HG03342 (cell line): ENCODE measurements around the gene ADGRG1.
"Not testable (repeated sequence)": the region's sequence is repeated elsewhere in the genome, so short reads cannot be mapped to it uniquely, and the experiment has no call there.

Experiments used
- ATAC-seq: cut with Tn5 transposase; IDR thresholded peaks from one replicate; pipeline ENCODE4 v1.9.1; 2021; ENCODE audit warnings: mild to moderate bottlenecking, moderate library complexity; ENCODE audit not compliant: unreplicated experiment

Gene ADGRG1

GRCh38 chr16:57695680-57696069, 67.2 kb downstream of the ADGRG1 start:
- ATAC-seq: no peak

- ATAC-seq: no peak
Measured at GRCh38 chr16:57696240-57696639, 67.8 kb downstream of the ADGRG1 start.

GRCh38 chr16:57697896-57698537, 69.6 kb downstream of the ADGRG1 start:
- no peak for ATAC-seq

DNA sequence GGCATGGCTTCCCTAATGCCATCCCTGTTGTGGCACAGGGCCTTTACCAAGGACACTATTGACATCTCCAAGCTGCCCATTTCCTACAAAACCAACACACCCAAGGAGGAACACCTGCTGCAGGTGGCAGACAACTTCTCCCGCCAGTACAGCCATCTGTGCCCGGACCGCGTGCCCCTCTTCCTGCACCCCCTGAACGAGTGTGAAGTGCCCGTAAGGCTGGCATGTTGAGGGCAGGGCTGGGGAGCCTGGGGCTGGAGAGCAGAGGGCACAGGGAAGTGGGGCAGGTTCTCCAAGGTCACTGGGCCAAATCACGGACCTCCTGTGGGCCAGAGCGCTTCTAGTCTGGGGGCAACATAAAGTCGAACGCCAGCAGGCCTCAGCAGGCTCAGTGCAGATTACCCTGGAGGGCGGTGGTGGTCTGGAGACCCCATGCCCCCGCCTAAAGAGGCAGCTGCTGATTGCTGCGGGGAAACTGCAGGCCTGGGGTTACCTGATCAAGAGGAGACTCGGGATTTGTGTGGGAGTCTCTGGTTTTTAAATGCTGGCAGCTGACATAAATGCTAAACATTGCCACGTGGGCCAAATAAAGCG, 70.5 kb downstream of the ADGRG1 start:
- ATAC-seq: no peak

- no peak for ATAC-seq
Measured at GRCh38 chr16:57699481-57699880, 71.1 kb downstream of the ADGRG1 start.

GRCh38 chr16:57699899-57700298, 71.5 kb downstream of the ADGRG1 start:
- no peak for ATAC-seq

- ATAC-seq: no peak
Measured at GRCh38 chr16:57700781-57701551, 72.5 kb downstream of the ADGRG1 start.

GRCh38 chr16:57701759-57702371, 73.4 kb downstream of the ADGRG1 start:
- no peak for ATAC-seq

GRCh38 chr16:57703416-57704010, 75.1 kb downstream of the ADGRG1 start:
- ATAC-seq: no peak

GRCh38 chr16:57704011-57704904, 75.8 kb downstream of the ADGRG1 start:
- no peak for ATAC-seq

DNA sequence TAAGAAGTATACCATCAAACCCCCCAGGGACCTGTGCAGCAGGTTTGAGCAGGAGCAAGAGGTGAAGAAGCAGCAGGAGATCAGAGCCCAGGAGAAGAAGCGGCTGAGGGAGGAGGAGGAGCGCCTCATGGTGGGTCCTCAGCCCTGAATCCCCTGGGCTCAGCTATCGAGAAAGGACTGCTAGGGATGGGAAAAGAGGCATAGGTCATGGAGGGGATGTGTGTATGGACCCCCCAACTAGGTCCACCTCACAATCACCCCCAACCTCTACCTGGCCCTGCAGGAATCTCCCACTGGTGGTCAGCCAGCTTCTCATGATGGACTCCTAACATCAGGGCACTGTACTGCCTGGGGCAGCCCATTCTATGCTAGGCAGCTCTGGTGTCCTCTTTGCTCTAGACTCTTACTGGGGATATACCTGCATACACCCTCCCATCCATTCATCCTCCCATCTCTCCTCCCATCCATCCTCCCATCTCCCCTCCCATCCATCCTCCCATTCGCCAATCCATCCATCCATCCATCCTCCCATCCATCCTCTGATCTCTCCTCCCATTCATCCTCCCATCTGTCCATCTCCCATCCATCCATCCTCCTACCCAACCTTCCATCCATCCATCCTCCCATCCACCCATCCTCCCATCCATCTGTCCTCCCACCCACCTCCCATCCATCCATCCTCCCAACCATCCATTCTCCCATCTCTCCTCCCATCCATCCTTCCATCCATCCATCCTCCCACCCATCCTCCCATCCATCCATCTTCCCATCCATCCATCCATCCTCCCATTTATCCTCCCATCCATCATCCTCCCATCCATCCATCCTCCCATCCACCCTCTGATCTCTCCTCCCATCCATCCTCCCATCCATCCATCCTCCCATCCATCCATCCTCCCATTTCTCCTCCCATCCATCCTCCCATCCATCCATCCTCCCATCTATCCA, 76.7 kb downstream of the ADGRG1 start:
- no peak for ATAC-seq

GRCh38 chr16:57706717-57707116, 78.3 kb downstream of the ADGRG1 start:
- ATAC-seq: no peak

GRCh38 chr16:57707331-57707730, 78.9 kb downstream of the ADGRG1 start:
- ATAC-seq: no peak

DNA sequence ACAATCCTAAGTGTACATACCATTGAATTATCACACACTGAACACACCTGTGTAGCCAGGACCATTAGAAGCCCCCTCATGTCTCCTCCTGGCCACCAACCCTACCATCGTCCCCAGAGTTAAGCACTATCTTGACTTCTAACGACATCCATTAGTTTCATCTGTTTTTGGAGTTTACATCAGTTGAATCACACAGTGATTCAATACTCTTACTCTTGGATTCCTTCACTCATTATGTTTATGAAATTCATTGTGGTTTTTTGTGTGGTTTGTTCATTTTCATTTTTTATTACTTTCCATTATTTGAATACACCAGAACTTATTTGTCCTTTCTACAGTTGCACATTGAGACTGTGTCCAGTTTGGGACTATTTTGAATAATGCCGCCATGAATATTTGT, 79.7 kb downstream of the ADGRG1 start:
- ATAC-seq: no peak

- no peak for ATAC-seq
Measured at GRCh38 chr16:57709663-57710062, 81.2 kb downstream of the ADGRG1 start.

DNA sequence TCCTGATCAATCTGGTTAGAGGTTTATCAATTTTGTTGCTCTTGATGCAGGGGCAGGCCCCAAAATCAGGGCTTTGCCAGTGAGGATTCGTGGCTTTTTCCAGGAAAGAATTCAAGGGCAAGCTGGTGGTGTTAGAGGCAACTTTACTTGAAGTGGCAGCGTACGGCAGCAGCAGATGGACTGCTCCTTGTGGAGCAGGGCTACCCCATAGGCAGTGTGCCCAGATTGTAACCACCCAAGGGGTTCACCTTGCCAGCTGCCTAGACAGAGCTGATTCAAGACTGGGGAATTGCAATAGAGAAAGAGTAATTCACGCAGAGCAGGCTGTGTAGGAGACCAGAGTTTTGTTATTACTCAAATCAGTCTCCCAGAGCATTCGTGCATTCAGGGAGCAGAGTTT, 82.9 kb downstream of the ADGRG1 start:
- ATAC-seq: no peak

DNA sequence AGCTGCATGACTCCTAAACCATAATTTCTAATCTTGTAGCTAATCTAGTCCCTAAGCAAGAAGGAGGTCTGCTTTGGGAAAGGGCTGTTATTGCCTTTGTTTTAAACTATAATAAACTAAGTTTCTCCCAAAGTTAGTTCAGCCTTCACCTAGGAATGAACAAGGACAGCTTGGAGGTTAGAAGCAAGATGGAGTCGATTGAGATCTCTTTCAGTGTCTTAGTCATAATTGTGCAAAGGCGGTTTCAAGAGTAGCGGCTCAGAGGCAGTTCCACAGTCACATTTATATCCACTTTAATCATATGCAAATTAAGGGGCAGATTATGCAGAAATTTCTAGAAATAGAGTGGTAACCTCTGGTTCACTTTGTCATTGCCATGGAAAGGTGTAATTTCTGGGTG, 83.6 kb downstream of the ADGRG1 start:
- no peak for ATAC-seq

- not testable (repeated sequence) for ATAC-seq
Measured at GRCh38 chr16:57712569-57712968, 84.1 kb downstream of the ADGRG1 start.

DNA sequence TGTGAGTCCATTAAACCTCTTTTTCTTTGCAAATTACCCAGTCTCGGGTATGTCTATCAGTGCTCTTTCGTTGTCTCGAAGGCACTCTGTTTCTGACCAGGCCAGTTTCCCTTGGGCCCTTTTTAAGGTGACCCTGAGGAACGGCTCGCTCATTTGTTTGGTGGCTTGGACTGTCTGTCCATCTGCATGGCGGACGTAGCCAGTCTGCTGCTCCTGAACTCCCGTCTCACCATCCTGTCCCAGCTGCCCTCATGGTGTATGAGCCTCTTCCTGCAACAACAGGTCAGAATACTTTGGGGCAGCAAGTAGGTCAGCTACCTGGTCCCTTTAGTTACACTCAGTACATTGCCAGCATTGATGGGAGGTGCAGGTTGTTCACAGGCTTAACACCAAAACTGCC, 85.2 kb downstream of the ADGRG1 start:
- no peak for ATAC-seq
